ENCODE results near the gene INTS6.

Gene INTS6

GRCh38 chr13:51452361-51453206, at the start of gene INTS6:
TSS of gene INTS6 (minus strand) at chr13:51453036. CDS start at chr13:51452525, 511 bp downstream.
- peak; percentile 85 for DNase-seq

GRCh38 chr13:51502153-51502651, 49.4 kb upstream of the INTS6 start:
- no peak for DNase-seq

- DNase-seq: no peak
Observed at GRCh38 chr13:51501592-51502152, 48.8 kb upstream of the INTS6 start.

GRCh38 chr13:51501096-51501495, 48.3 kb upstream of the INTS6 start:
- DNase-seq: no peak

- DNase-seq: no peak
Observed at GRCh38 chr13:51500687-51501086, 47.9 kb upstream of the INTS6 start.

- DNase-seq: no peak
Observed at GRCh38 chr13:51499841-51500240, 47.0 kb upstream of the INTS6 start.

- no peak for DNase-seq
Observed at GRCh38 chr13:51495316-51495715, 42.5 kb upstream of the INTS6 start.

- no peak for DNase-seq
Observed at GRCh38 chr13:51494156-51494555, 41.3 kb upstream of the INTS6 start.

GRCh38 chr13:51488212-51488611, 35.4 kb upstream of the INTS6 start:
- no peak for DNase-seq

GRCh38 chr13:51481656-51482055, 28.8 kb upstream of the INTS6 start:
- DNase-seq: no peak

GRCh38 chr13:51479199-51479523, 26.3 kb upstream of the INTS6 start:
- no peak for DNase-seq

GRCh38 chr13:51478418-51479198, 25.8 kb upstream of the INTS6 start:
- no peak for DNase-seq

- no peak for DNase-seq
Observed at GRCh38 chr13:51477653-51478324, 25.0 kb upstream of the INTS6 start.

GRCh38 chr13:51477149-51477548, 24.3 kb upstream of the INTS6 start:
- no peak for DNase-seq

- no peak for DNase-seq
Observed at GRCh38 chr13:51475727-51476501, 23.1 kb upstream of the INTS6 start.

- no peak for DNase-seq
Observed at GRCh38 chr13:51469790-51470189, 17.0 kb upstream of the INTS6 start.

- no peak for DNase-seq
Observed at GRCh38 chr13:51467730-51468129, 14.9 kb upstream of the INTS6 start.

GRCh38 chr13:51465124-51465523, 12.3 kb upstream of the INTS6 start:
- no peak for DNase-seq

- no peak for DNase-seq
Observed at GRCh38 chr13:51457086-51457815, 4.4 kb upstream of the INTS6 start.

GRCh38 chr13:51456510-51456909, 3.7 kb upstream of the INTS6 start:
- no peak for DNase-seq

- no peak for DNase-seq
Observed at GRCh38 chr13:51455532-51455931, 2.7 kb upstream of the INTS6 start.
